Stimulated activated CD4-positive, alpha-beta T cell treated with anti-CD3 and anti-CD28 coated beads, TNF-alpha, amount 100 ng/mL, for 48 hours (primary cell): ENCODE results near the gene PRR23E.

Experiments used
- DNase-seq, 3 donors: peaks; one replicate each; pipeline ENCODE4 v3.0.0-alpha.2; 2020; ENCODE audit warnings: low read depth in 3 of 3

The PRR23E gene

DNA sequence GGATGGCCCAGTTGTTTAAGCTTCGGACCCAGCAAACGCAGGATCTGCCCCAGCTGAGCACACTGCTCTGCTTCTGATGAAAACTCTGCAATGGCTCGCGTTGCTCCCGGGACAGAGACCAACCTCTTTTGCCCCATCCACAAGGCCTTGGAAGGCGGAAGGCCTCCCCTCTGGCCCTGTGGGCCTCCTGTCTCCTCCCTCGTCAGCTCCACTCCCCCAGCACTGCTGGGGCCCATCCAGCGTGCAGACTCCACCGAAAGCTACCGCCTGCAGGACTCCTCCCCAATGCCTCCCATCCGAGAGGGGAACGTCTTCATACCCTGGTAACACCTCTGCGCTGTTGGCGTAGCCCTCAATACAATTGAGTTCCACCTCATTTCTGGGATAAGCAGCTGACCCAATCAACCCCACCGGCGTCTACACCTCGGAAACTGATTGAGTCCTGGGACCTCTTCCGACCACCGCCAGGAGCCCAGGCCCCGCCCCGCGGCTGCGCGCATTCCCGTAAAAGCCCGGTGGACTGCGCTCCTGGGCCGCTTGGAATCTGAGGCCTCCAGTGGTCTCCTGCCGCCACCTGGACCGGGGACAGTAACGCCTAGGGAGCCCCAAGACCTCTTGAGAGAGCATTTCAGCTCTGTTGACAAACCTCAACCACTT lies at the start of gene PRR23E:
Gene PRR23E (plus strand): TSS at position 556 of the 657 bp plus-strand sequence. CDS start 3,555 bp downstream, outside the sequence.
- no peak for DNase-seq

DNA sequence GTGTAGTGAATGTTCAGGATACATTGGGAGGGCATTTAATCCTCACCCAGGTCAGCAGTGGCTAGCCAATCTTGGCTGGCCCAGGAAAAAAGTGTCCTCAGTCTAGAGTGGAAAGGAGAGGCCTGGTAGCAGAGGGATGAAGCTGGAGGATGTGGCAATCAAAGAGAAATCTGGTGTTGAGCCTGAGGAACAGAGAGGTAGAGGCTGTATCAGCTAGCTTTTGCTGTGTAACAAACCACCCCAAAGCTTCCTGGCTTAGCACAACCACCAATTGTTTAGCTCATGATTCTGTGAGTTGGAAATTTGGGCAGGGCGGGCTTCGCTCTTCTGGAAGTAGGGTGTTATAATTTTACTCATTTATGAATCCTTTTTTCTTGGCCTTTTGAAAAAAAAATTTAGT lies 49.8 kb upstream of the PRR23E start:
- DNase-seq = no peak

GRCh38 chr3:127144631-127145030 lies 48.3 kb upstream of the PRR23E start:
- no peak for DNase-seq

DNA sequence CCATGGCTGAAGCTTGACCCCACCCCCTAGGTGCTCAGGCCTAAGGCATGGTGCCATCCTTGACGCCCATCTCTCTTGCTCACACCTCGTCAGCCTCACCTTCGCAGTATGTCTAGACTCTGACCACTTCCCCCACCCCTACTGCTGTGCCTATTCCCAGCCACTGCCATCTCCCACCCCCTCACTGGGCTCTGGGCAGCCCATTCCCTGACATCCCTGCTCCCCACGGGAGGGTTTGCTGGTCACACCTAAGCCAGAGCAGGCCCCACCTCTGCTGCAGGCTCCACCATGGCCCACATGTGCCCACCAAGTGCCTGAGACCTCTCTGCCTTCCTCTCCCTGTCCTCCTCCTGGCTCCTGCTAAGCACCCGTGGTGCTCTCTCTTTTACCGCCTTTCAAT lies 47.7 kb upstream of the PRR23E start:
- no peak for DNase-seq

DNA sequence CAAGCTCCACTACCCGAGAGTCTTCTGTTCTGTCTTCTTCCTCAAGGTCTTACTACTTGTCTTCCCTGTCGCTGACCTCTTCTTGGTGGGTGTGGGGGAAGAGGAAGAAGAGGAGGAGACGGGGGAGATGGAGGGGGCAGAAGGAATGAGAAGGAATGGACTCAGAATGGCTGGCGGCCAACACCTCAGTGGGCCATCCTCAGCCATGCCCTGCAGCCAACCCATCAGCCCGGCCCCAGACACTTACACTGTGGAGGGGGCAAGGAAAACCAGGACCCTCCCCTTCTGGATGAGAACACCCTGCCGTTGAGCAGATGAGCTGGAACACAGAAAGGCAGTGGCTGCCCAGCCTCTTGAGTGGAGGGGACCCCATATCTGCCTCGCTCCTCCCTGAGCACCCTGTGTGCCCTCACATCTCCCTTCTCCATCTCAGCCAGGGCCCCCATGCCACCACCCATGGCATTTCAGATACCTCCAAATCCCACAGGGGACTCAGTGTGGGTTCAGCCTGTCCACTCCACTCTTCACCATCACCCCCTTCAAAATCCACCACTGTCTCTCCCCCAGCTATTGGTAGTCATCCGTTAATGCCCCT lies 45.5 kb upstream of the PRR23E start:
- no peak for DNase-seq

DNA sequence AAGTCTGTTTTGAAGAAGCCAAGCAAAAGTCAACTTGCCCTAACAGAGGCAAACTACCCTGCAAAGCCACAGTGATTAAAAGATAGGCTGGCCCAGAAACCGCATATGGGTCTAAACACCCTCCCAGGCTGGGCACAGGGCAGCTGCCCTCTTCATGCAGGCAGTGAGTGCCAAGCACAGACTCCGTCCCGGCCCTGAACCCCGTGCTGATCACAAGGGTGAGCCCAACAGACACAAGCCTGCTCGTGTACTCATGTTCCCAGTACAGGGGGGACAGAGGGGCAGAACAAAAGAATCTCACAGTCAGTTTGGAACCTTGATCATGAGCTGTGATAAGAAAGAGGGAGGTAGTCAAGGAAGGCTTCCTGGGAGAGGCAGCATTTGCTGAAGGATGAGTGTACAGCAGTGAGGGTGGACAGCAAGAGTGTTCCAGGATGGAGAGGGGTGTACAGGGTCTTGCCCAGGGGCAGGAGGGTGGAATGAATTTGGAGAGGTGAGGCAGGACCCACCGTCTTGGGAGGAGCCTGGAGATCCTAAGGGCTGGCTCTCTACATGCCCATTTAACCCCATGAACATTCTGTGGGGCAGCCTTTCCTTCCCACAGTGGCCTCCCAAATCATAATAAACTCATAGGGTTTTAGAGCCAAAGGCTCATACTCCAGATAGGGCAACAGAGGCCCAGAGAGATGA lies 43.2 kb upstream of the PRR23E start:
- no peak for DNase-seq

DNA sequence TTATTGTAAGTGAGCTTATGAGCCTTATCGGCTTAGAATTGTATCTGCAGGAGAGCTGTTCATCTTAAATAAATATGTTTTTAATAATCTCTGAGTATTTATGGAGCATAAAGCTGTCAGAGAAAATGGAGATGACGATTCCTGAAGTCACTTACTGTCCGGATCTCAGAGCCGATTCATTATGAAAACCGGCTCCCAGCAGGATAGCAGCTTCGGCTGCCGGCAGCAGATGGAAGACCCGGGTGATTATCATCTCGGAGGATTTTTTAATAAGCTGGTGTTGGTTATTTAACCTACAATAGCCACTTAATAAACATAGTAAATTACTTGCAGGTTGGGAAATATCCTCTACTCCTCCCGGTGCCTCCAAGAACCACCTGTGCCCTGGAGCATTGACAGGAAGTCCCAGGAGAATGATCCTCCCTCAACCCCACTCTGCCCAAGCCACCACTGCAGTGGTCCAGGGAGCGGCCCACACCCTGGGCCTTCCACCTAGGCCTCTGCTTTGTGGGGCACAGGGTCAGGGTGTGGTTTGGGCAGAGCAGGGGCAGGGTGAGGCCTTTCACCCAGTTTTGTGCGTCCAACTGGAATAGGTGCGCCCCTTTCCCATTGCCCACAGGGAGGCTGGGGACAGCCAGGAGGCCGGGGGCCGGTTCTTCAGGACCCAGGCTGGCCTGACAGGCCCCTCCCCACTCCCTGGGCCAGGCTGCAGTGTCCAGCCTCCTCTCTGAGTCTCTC lies 42.2 kb upstream of the PRR23E start:
- DNase-seq = no peak

DNA sequence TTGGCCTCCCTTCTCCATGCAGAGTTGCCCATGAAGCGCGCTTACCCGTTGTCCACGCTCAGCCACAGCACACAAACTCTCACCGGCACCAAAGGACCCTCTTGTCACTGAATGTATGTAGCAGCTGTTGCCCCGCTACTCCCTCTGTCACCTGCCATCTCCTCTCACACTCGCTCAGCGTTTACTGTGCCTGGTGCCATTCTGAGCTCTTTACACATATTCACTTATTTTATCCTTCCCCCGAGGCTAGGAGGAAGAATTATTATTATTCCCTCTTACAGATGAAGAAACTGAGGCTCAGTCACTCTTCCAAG lies 41.7 kb upstream of the PRR23E start:
- DNase-seq = no peak

DNA sequence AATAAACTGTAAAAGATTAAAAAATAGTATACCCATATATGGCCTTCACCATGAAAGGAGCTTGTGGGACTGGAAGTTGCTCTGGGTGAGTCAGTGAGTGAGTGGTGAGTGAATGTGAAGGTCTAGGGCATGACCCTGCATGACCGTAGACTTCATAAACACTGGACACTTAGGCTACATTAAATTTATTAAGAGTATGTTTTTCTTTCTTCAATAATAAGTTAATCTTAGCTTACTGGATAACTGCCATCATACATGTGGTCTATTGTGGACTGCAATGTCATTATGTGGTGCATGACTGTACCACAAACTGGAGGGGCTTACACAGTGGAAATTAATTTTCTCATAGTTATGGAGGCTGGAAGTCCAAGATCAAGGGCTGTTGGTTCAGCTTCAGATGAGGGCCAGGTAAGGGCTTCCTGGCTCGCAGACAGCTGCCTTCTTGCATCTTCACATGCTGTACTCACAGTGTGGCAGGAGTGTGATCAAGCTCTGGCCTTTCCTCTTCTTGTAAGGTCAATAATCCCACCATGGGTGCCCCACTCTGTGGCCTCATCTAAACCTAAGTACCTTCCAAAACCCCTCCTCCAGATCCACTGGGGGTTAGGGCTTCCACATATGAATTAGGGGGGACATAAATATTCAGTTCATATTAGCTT lies 40.8 kb upstream of the PRR23E start:
- DNase-seq = no peak

DNA sequence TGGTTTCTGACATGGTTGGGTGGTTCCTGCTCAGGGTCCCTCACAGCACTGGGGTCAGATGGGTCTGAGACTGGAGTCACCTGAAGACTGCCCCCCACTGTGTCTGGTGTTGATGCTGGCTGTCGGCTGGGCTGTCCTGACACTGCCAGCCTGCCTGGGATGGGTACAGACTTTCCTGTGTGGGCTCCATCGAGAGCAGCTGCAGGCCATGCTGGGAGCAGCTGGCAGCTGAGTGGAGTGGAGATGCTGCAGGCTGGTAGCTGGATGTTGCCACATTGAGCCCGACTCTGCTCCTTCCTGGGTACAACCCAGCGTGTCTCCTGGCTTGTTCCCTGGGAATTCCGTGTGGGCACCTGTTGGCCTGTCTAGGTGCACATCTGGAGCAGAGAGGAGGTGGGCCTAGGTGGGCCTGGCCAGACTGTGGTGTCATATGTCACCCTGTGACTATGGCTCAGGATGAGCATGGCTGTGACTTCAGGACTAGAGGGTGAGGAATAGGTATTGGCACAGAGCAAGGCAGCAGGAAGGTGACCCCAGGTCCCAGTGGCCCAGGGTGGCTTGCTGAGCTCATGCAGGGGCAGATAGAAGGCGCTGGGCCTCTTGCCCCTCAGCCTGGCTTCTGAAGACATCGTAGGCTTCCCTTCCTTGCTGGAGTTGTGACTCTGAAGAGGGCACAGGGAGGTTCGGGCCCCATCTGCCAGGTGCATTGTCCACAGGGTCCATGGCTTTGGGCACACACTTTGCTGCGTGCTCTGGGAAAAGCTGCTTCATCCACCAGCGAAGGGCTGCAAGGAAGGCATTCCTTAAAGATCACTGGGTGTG lies 40.0 kb upstream of the PRR23E start:
- no peak for DNase-seq

DNA sequence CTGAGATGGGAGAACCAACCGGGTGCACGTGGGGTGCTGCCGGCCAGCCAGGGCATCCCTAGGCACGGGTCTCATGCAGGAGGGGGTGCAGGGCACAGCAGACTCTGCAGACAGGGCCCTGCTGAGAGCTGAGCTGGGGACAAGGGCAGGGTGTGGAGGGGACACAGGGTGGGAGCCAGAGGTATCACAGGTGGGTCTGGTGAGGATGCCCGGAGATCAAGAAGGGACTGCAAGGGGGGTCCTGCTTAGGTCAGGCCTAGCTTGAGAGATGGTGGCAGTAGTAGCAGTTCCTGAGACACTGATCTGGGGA lies 39.5 kb upstream of the PRR23E start:
- DNase-seq = no peak

DNA sequence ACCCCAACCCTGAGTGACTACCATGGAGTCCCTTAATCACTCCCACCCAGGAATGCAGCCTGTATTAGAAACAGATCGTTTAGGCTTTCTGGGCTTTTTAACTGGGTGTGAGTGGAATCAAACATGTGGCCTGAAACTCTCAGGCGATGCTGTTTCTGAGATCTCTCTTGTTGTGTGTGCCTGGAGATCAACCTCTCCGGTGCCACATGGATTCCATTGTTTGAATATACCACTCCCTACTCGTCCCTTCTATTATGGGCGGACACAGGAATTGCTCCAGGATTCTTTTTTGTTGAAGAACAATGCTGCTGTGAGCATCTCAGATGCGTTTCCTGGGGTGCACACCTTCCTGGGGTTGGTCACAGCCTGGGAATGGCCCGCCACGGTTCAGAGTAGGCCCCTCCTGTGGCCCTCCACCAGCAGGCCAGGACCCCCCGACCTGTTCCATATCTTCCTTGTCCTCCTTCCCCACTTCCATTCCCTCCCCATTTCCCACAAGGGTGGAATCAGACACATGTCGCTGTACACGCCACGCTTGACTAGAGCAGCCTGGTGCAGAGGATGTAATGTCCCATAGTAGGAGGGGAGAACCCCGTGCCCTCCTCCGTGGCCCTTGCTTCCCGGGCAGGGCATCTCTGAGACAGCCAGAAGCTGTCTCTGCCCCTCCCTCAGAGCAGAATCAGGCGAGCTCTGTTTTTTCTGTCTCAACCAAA lies 36.4 kb upstream of the PRR23E start:
- DNase-seq = no peak

GRCh38 chr3:127157171-127157828 lies 35.6 kb upstream of the PRR23E start:
- no peak for DNase-seq

DNA sequence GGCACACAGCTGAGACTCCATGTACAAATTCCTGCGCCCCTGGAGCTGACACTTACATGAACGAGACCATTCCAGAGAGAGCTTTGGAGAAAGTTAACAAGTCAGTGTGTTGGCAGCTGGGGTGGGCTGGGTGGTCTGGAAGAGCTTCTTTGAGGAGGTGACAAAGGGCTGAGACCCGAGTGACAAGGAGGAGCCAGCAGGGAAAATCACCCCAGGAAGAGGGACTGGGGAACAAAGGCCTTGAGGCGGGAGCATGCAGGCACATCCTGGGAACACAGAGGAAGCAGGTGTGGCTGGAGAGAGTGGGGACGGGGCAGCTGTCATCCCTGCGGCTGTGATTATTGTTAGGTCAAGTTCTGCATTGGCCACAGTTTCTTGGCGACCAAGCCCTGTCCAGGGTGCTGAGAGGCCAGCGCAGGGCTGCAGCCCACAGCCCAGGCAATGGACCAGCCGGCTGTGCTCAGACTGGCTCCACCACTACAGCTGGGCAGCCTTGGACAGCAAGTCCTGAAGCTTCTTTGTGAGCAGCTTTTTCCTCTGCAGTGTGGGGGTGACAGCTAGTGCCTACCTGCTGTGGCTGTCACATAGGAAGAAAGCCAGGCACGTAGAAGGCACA lies 34.2 kb upstream of the PRR23E start:
- no peak for DNase-seq

DNA sequence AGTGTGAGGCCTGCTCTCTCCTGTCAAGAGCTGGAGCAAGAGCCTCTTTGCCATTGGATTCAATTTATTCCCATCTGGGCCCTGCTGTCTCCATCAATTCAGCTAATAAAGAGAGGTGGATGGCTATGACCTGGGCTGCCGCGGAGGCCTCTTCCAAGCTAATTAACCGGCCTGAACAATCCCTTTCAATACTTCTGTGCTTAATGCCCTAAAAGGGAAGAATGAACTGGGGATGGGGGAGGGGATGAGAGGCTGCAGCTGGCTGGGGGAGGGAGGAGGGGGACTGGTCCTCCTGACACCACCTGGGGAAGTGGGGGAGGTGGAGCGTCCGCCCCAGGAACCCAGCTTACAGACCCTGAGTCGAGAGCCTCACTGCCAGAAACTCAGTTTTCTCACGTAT lies 33.4 kb upstream of the PRR23E start:
- no peak for DNase-seq

- no peak for DNase-seq
Measured at GRCh38 chr3:127161236-127161635, 31.7 kb upstream of the PRR23E start.

GRCh38 chr3:127161973-127162579 lies 30.9 kb upstream of the PRR23E start:
- DNase-seq = no peak

- no peak for DNase-seq
Measured at GRCh38 chr3:127162947-127163645, 29.8 kb upstream of the PRR23E start.

GRCh38 chr3:127164615-127165014 lies 28.3 kb upstream of the PRR23E start:
- DNase-seq = no peak
